Liver (tissue), 9 donors: ENCODE results near the gene FKRP. TPM values are rescaled to one million over a fixed set of nuclear protein-coding genes. Genes with fewer than 3 reads are reported as not detected.

Experiments
- DNase-seq: peaks from one replicate; pipeline ENCODE4 v3.0.0-alpha.2; 2017; ENCODE audit warnings: low spot score
- H3K27ac ChIP-seq, 2 donors: one replicate each; pipeline ENCODE4 v1.7.0; 2013; ENCODE audit warnings: inconsistent platforms in 2 of 2, low read length in 2 of 2, control low read depth in 1 of 2, low read depth in 1 of 2, mild to moderate bottlenecking in 1 of 2
- H3K27me3 ChIP-seq, 4 donors: one replicate each; pipeline versions ENCODE4 v1.6.1 to v1.7.0; 2013; ENCODE audit warnings: low read length in 3 of 4, inconsistent platforms in 1 of 4, mild to moderate bottlenecking in 1 of 4, moderate library complexity in 1 of 4; ENCODE audit not compliant: control insufficient read depth in 4 of 4, insufficient read depth in 4 of 4
- H3K36me3 ChIP-seq, 4 donors: one replicate each; pipeline versions ENCODE4 v1.6.1 to v1.7.0; 2013; ENCODE audit warnings: low read length in 3 of 4, mild to moderate bottlenecking in 3 of 4, low read depth in 1 of 4, moderate library complexity in 1 of 4; ENCODE audit not compliant: control insufficient read depth in 4 of 4, insufficient read depth in 3 of 4
- H3K4me1 ChIP-seq, 4 donors: one replicate each; pipeline versions ENCODE4 v1.6.1 to v1.7.0; 2013; ENCODE audit warnings: low read length in 3 of 4, mild to moderate bottlenecking in 3 of 4, moderate library complexity in 1 of 4; ENCODE audit not compliant: control insufficient read depth in 4 of 4, insufficient read depth in 4 of 4
- H3K4me3 ChIP-seq, 3 donors: one replicate each; pipeline versions ENCODE4 v1.6.1 to v1.7.0; 2013; ENCODE audit warnings: low read length in 3 of 3, control low read depth in 1 of 3, low read depth in 1 of 3, mild to moderate bottlenecking in 1 of 3
- H3K9ac ChIP-seq, 2 donors: one replicate each; pipeline ENCODE4 v1.7.0; 2013; ENCODE audit warnings: low read length in 2 of 2, mild to moderate bottlenecking in 2 of 2, moderate library complexity in 2 of 2, control low read depth in 1 of 2, low read depth in 1 of 2
- H3K9me3 ChIP-seq, 4 donors: one replicate each; pipeline versions ENCODE4 v1.6.1 to v1.7.0; 2013; ENCODE audit warnings: low read length in 3 of 4; ENCODE audit not compliant: control insufficient read depth in 4 of 4
- FOXA1 ChIP-seq: IDR thresholded peaks from 2 replicates; pipeline ENCODE4 v1.6.1; 2016; ENCODE audit warnings: antibody characterized with exemption
- FOXA2 ChIP-seq: IDR thresholded peaks from 2 replicates; pipeline ENCODE4 v1.6.1; 2016; ENCODE audit warnings: antibody characterized with exemption
- GABPA ChIP-seq, 2 donors: IDR thresholded peaks in 1 of 2; conservative IDR thresholded peaks in 1 of 2; 2 replicates each; pipeline ENCODE4 v1.6.1; 2016; ENCODE audit warnings: antibody characterized with exemption in 2 of 2, mild to moderate bottlenecking in 1 of 2, moderate library complexity in 1 of 2
- HNF4A ChIP-seq, 2 donors: conservative IDR thresholded peaks; 2 replicates each; pipeline ENCODE4 v1.6.1; 2016; ENCODE audit warnings: antibody characterized with exemption in 2 of 2, mild to moderate bottlenecking in 2 of 2
- HNF4G ChIP-seq: IDR thresholded peaks from 2 replicates; pipeline ENCODE4 v1.6.1; 2016; ENCODE audit warnings: antibody characterized with exemption
- JUND ChIP-seq, 2 donors: IDR thresholded peaks; 2 replicates each; pipeline ENCODE4 v1.6.1; 2016; ENCODE audit warnings: antibody characterized with exemption in 2 of 2
- NR2F2 ChIP-seq: IDR thresholded peaks from 2 replicates; pipeline ENCODE4 v1.6.1; 2016; ENCODE audit warnings: antibody characterized with exemption
- RAD21 ChIP-seq, 2 donors: IDR thresholded peaks; 2 replicates each; pipeline ENCODE4 v1.6.1; 2016; ENCODE audit warnings: antibody characterized with exemption in 2 of 2, mild to moderate bottlenecking in 2 of 2
- RXRA ChIP-seq, 2 donors: IDR thresholded peaks; 2 replicates each; pipeline ENCODE4 v1.6.1; 2017 to 2018; ENCODE audit warnings: antibody characterized with exemption in 2 of 2, mild to moderate bottlenecking in 1 of 2
- SP1 ChIP-seq: IDR thresholded peaks from 2 replicates; pipeline ENCODE4 v1.6.1; 2018; ENCODE audit warnings: antibody characterized with exemption, mild to moderate bottlenecking
- TAF1 ChIP-seq: conservative IDR thresholded peaks from 2 replicates; pipeline ENCODE4 v1.6.1; 2016; ENCODE audit warnings: antibody characterized with exemption, mild to moderate bottlenecking
- YY1 ChIP-seq: IDR thresholded peaks from 2 replicates; pipeline ENCODE4 v1.6.1; 2016; ENCODE audit warnings: antibody characterized with exemption, mild to moderate bottlenecking
- WGBS: extraction: QIAGEN DNeasy Blood & Tissue Kit; methylation state at CpG from one replicate; pipeline ENCODE4 v1.1.7; 2013; 5-methylcytosine and 5-hydroxymethylcytosine counted together
- polyA plus RNA-seq, 2 donors: library from polyadenylated mRNA; stranded (reverse) in 1 of 2; unstranded in 1 of 2; fragments of 200-250 nt in 1 of 2; fragments of >200 nt in 1 of 2; fragmentation: Nextera tagmentation in 1 of 2; extraction: Ambion mirVana in 1 of 2; gene quantifications; one replicate each; pipeline versions ENCODE4 v1.2.1 to v1.2.3, GENCODE V29; 2013 to 2015
- total RNA-seq, 2 donors: library from RNA; depleted of rRNA; stranded (reverse); fragments of >200 nt; gene quantifications; one replicate each; pipeline ENCODE4 v1.2.3, GENCODE V29; 2014
- TF ChIP-seq, protein P1 (sequence below): fragments of 150-350 bp; IDR thresholded peaks from 2 replicates; pipeline ENCODE4 v1.5.1; 2017; ENCODE audit warnings: improper control_type of control experiment, low read depth, low read length; ENCODE audit not compliant: missing input control
- TF ChIP-seq, protein P2 (sequence below): IDR thresholded peaks from 2 replicates; pipeline ENCODE4 v1.6.1; 2016; ENCODE audit warnings: antibody characterized with exemption
- TF ChIP-seq, protein P3 (sequence below): IDR thresholded peaks from 2 replicates; pipeline ENCODE4 v1.6.1; 2016; ENCODE audit warnings: antibody characterized with exemption, mild to moderate bottlenecking
- TF ChIP-seq, protein P4 (sequence below): IDR thresholded peaks from 2 replicates; pipeline ENCODE4 v1.6.1; 2016; ENCODE audit warnings: antibody characterized with exemption
- donor health status: healthy.
- donor health status: healthy.
- donor health status: healthy.
- donor health status: healthy.
- donor health status: healthy.

FKRP gene
- total and polyA plus RNA-seq, 4 donors: 2.5 to 11.1 (median 8.1) TPM

DNA sequence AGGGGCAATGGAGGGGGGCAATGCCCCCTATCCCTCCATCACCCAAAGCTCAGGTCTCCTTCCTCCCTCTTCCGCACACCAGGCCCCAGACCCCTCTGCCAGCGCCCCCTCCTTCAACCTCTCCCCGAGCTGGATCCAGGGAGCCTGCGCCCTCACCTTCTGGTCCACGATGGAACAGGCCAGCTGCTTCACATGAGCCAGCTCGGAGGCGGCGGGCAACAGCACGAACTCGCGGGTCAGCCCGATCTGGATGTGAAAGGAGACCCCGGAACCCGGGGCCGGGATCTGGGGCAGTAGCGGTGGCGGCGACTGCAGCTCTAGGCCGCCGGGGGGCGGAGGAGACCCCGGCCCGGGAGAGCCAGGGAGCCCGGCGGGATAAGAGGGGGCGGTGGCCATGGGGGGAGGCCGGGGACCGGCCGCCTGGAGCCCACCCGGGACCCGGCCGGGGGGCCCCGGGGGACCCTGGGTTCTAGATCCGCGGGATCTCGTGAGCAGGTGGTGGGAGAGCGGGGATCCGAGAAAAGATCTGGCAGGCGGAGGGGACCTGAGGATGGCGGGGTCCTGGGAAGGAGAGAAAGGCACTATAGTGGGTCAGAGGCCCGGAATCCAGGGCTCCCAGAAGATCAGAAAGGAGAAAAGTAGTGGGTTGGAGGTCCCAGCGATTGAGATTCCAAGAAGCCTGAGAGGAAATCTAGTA, 29.7 kb upstream of the FKRP start:
- peak overlapping the region; percentile 93 to 95 for H3K9ac ChIP-seq
- no peaks in the 10 kb centered on the region for H3K9me3 ChIP-seq
- H3K36me3 ChIP-seq: peaks cover 0 to 13% (median 1%) of the 10 kb centered on the region in 4 donors
- DNase-seq: no peak
- H3K27me3 ChIP-seq: no peaks in the 10 kb centered on the region
- WGBS: 2% methylated on average over 42 of the region's 42 CpGs
- H3K27ac ChIP-seq: peak overlapping the region; percentile 89 to 96
- H3K4me1 ChIP-seq: peaks cover 0 to 28% (median 19%) of the 10 kb centered on the region in 4 donors
- peak overlapping the region; percentile 76 to 88 (median 77) for H3K4me3 ChIP-seq
- no peak for TF ChIP-seq JUND (IDR thresholded peaks at IDR 0.05)
- TF ChIP-seq HNF4G: no peak
- TF ChIP-seq, protein P1, sequence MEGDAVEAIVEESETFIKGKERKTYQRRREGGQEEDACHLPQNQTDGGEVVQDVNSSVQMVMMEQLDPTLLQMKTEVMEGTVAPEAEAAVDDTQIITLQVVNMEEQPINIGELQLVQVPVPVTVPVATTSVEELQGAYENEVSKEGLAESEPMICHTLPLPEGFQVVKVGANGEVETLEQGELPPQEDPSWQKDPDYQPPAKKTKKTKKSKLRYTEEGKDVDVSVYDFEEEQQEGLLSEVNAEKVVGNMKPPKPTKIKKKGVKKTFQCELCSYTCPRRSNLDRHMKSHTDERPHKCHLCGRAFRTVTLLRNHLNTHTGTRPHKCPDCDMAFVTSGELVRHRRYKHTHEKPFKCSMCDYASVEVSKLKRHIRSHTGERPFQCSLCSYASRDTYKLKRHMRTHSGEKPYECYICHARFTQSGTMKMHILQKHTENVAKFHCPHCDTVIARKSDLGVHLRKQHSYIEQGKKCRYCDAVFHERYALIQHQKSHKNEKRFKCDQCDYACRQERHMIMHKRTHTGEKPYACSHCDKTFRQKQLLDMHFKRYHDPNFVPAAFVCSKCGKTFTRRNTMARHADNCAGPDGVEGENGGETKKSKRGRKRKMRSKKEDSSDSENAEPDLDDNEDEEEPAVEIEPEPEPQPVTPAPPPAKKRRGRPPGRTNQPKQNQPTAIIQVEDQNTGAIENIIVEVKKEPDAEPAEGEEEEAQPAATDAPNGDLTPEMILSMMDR: no peak
- no peak for TF ChIP-seq SP1
- no peak for TF ChIP-seq RAD21 (IDR thresholded peaks at IDR 0.05)
- no peak for TF ChIP-seq YY1
- TF ChIP-seq, protein P2, sequence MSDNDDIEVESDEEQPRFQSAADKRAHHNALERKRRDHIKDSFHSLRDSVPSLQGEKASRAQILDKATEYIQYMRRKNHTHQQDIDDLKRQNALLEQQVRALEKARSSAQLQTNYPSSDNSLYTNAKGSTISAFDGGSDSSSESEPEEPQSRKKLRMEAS: no peak
- no peak for TF ChIP-seq FOXA2
- TF ChIP-seq, protein P3, sequence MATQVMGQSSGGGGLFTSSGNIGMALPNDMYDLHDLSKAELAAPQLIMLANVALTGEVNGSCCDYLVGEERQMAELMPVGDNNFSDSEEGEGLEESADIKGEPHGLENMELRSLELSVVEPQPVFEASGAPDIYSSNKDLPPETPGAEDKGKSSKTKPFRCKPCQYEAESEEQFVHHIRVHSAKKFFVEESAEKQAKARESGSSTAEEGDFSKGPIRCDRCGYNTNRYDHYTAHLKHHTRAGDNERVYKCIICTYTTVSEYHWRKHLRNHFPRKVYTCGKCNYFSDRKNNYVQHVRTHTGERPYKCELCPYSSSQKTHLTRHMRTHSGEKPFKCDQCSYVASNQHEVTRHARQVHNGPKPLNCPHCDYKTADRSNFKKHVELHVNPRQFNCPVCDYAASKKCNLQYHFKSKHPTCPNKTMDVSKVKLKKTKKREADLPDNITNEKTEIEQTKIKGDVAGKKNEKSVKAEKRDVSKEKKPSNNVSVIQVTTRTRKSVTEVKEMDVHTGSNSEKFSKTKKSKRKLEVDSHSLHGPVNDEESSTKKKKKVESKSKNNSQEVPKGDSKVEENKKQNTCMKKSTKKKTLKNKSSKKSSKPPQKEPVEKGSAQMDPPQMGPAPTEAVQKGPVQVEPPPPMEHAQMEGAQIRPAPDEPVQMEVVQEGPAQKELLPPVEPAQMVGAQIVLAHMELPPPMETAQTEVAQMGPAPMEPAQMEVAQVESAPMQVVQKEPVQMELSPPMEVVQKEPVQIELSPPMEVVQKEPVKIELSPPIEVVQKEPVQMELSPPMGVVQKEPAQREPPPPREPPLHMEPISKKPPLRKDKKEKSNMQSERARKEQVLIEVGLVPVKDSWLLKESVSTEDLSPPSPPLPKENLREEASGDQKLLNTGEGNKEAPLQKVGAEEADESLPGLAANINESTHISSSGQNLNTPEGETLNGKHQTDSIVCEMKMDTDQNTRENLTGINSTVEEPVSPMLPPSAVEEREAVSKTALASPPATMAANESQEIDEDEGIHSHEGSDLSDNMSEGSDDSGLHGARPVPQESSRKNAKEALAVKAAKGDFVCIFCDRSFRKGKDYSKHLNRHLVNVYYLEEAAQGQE: no peak
- no peak for TF ChIP-seq FOXA1
- TF ChIP-seq HNF4A (conservative IDR thresholded peaks at IDR 0.05): no peak
- TF ChIP-seq GABPA (IDR thresholded peaks at IDR 0.05 in 1 of 2, conservative IDR thresholded peaks at IDR 0.05 in 1 of 2): no peak

DNA sequence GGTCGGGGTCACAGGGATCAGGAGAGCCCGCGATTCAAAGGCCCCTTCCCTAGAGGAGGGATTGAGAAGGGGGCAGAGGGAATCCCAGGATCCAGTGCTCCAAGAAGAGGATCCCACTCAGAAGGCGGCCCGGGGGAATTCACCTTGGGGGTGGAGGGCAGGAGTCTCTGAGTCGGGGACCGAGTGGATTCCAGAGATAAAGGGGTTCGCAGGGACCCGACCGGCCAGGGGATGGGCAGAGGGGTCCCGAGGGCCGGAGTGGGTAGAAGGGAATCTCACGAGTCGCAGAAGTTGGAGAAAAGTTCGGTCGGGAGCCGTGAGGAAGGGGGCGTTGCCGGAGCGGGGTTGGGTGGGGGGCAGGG, 29.2 kb upstream of the FKRP start:
- H3K27ac ChIP-seq: peak overlapping the region; percentile 89 to 96
- DNase-seq: no peak
- no peaks in the 10 kb centered on the region for H3K9me3 ChIP-seq
- peak overlapping the region; percentile 76 to 88 (median 77) for H3K4me3 ChIP-seq
- TF ChIP-seq YY1 (no peak), RAD21 (IDR thresholded peaks at IDR 0.05) (no peak), FOXA1 (no peak), RXRA (IDR thresholded peaks at IDR 0.05) (no peak), JUND (IDR thresholded peaks at IDR 0.05) (no peak), GABPA (IDR thresholded peaks at IDR 0.05 in 1 of 2, conservative IDR thresholded peaks at IDR 0.05 in 1 of 2) (no peak), TAF1 (no peak), NR2F2 (no peak)
- TF ChIP-seq, protein P4, sequence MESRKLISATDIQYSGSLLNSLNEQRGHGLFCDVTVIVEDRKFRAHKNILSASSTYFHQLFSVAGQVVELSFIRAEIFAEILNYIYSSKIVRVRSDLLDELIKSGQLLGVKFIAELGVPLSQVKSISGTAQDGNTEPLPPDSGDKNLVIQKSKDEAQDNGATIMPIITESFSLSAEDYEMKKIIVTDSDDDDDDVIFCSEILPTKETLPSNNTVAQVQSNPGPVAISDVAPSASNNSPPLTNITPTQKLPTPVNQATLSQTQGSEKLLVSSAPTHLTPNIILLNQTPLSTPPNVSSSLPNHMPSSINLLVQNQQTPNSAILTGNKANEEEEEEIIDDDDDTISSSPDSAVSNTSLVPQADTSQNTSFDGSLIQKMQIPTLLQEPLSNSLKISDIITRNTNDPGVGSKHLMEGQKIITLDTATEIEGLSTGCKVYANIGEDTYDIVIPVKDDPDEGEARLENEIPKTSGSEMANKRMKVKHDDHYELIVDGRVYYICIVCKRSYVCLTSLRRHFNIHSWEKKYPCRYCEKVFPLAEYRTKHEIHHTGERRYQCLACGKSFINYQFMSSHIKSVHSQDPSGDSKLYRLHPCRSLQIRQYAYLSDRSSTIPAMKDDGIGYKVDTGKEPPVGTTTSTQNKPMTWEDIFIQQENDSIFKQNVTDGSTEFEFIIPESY: no peak
- H3K4me1 ChIP-seq: peaks cover 0 to 28% (median 19%) of the 10 kb centered on the region in 4 donors
- H3K9ac ChIP-seq: peak overlapping the region; percentile 93 to 95
- no peaks in the 10 kb centered on the region for H3K27me3 ChIP-seq
- WGBS: under 1% methylated on average over 20 of the region's 20 CpGs
- H3K36me3 ChIP-seq: peaks cover 2 to 18% (median 2%) of the 10 kb centered on the region in 4 donors
